ACC112 (cell line): ENCODE results near the gene CENPF.

ENCODE experiments used
- H2AFZ ChIP-seq: fragments of 200-600 bp; sonication (generic); one replicate; pipeline ENCODE4 v1.6.0; 2017; ENCODE audit warnings: antibody characterized with exemption, low read length; ENCODE audit not compliant: unreplicated experiment
- H3K27ac ChIP-seq: fragments of 200-600 bp; sonication (generic); 2 replicates; pipeline ENCODE4 v1.5.1; 2014; ENCODE audit warnings: low read depth, mild to moderate bottlenecking, antibody characterized with exemption, low read length, moderate library complexity
- H3K27me3 ChIP-seq: fragments of 200-600 bp; sonication (generic); 2 replicates; pipeline ENCODE4 v1.6.1; 2014; ENCODE audit warnings: mild to moderate bottlenecking, antibody characterized with exemption, low read length, moderate library complexity, mixed read lengths; ENCODE audit not compliant: insufficient read depth
- H3K36me3 ChIP-seq: fragments of 200-600 bp; sonication (generic); 2 replicates; pipeline ENCODE4 v1.6.1; 2016; ENCODE audit warnings: mild to moderate bottlenecking, antibody characterized with exemption, low read length, moderate library complexity, mixed read lengths; ENCODE audit not compliant: insufficient read depth
- H3K4me1 ChIP-seq: fragments of 200-600 bp; sonication (generic); one replicate; pipeline ENCODE4 v1.6.1; 2016; ENCODE audit warnings: low read length, mixed read lengths; ENCODE audit not compliant: insufficient read depth, unreplicated experiment, control insufficient read depth
- H3K4me3 ChIP-seq: fragments of 200-600 bp; sonication (generic); 2 replicates; pipeline ENCODE4 v1.5.1; 2014; ENCODE audit warnings: mild to moderate bottlenecking, low read depth, low read length
- H3K79me2 ChIP-seq: fragments of 200-600 bp; sonication (generic); one replicate; pipeline ENCODE4 v1.6.0; 2016; ENCODE audit warnings: low read length; ENCODE audit not compliant: control insufficient read depth, unreplicated experiment, insufficient read depth

CENPF gene

GRCh38 chr1:214621236-214621635 lies 18.2 kb downstream of the CENPF start:
- Histone ChIP-seq H3K36me3 (peaks cover 65% of the 10 kb centered on the region), H3K4me3 (no peak overlapping the region), H3K27ac (no peak overlapping the region), H3K79me2 (peaks cover 11% of the 10 kb centered on the region), H3K4me1 (peaks cover 6% of the 10 kb centered on the region), H3K27me3 (no peaks in the 10 kb centered on the region), H2AFZ (no peak overlapping the region)

- Histone ChIP-seq H3K27ac (no peak overlapping the region), H2AFZ (no peak overlapping the region), H3K27me3 (no peaks in the 10 kb centered on the region), H3K4me3 (no peak overlapping the region), H3K36me3 (peaks cover 64% of the 10 kb centered on the region), H3K79me2 (peaks cover 8% of the 10 kb centered on the region), H3K4me1 (peaks cover 6% of the 10 kb centered on the region)
Measured at GRCh38 chr1:214623430-214623829, 20.4 kb downstream of the CENPF start.

- Histone ChIP-seq H3K36me3 (peaks cover 18% of the 10 kb centered on the region), H2AFZ (no peak overlapping the region), H3K4me3 (no peak overlapping the region), H3K27me3 (no peaks in the 10 kb centered on the region), H3K79me2 (peaks cover 3% of the 10 kb centered on the region), H3K4me1 (no peaks in the 10 kb centered on the region), H3K27ac (no peak overlapping the region)
Measured at GRCh38 chr1:214632091-214632490, 29.1 kb downstream of the CENPF start.

- Histone ChIP-seq H3K36me3 (peaks cover 14% of the 10 kb centered on the region), H2AFZ (no peak overlapping the region), H3K4me1 (peaks cover 14% of the 10 kb centered on the region), H3K4me3 (no peak overlapping the region), H3K27ac (no peak overlapping the region), H3K79me2 (peaks cover 3% of the 10 kb centered on the region), H3K27me3 (no peaks in the 10 kb centered on the region)
Measured at GRCh38 chr1:214633686-214634085, 30.7 kb downstream of the CENPF start.

- peaks cover 3% of the 10 kb centered on the region for H3K79me2 ChIP-seq
- H3K4me3 ChIP-seq: no peak overlapping the region
- peaks cover 20% of the 10 kb centered on the region for H3K4me1 ChIP-seq
- no peaks in the 10 kb centered on the region for H3K27me3 ChIP-seq
- H3K36me3 ChIP-seq: peaks cover 8% of the 10 kb centered on the region; the same call in 1 of the 2 replicates
- no peak overlapping the region for H3K27ac ChIP-seq
- H2AFZ ChIP-seq: no peak overlapping the region
Measured at GRCh38 chr1:214634267-214634666, 31.3 kb downstream of the CENPF start.

- Histone ChIP-seq H3K27ac (no peak overlapping the region), H3K79me2 (peaks cover 3% of the 10 kb centered on the region), H3K4me3 (no peak overlapping the region), H2AFZ (no peak overlapping the region), H3K4me1 (peaks cover 21% of the 10 kb centered on the region), H3K27me3 (no peaks in the 10 kb centered on the region), H3K36me3 (peaks cover 11% of the 10 kb centered on the region)
Measured at GRCh38 chr1:214635086-214635485, 32.1 kb downstream of the CENPF start.

GRCh38 chr1:214635506-214635905 lies 32.5 kb downstream of the CENPF start:
- H3K27me3 ChIP-seq: no peaks in the 10 kb centered on the region
- H3K27ac ChIP-seq: no peak overlapping the region
- H3K36me3 ChIP-seq: peaks cover 15% of the 10 kb centered on the region
- H3K4me1 ChIP-seq: peaks cover 21% of the 10 kb centered on the region
- no peak overlapping the region for H3K4me3 ChIP-seq
- peaks cover 3% of the 10 kb centered on the region for H3K79me2 ChIP-seq
- no peak overlapping the region for H2AFZ ChIP-seq

GRCh38 chr1:214636436-214636835 lies 33.4 kb downstream of the CENPF start:
- Histone ChIP-seq H3K27me3 (no peaks in the 10 kb centered on the region), H3K4me3 (no peak overlapping the region), H3K36me3 (peaks cover 9% of the 10 kb centered on the region), H3K4me1 (peaks cover 21% of the 10 kb centered on the region), H2AFZ (no peak overlapping the region), H3K27ac (no peak overlapping the region), H3K79me2 (peaks cover 3% of the 10 kb centered on the region)

- no peak overlapping the region for H2AFZ ChIP-seq
- no peak overlapping the region for H3K4me3 ChIP-seq
- H3K4me1 ChIP-seq: peaks cover 21% of the 10 kb centered on the region
- H3K27ac ChIP-seq: no peak overlapping the region
- H3K27me3 ChIP-seq: no peaks in the 10 kb centered on the region
- H3K79me2 ChIP-seq: peaks cover 3% of the 10 kb centered on the region
- H3K36me3 ChIP-seq: peaks cover 9% of the 10 kb centered on the region
Measured at GRCh38 chr1:214637125-214637524, 34.1 kb downstream of the CENPF start.

GRCh38 chr1:214637722-214638458 lies 34.9 kb downstream of the CENPF start:
- Histone ChIP-seq H3K27me3 (no peaks in the 10 kb centered on the region), H3K4me3 (no peak overlapping the region), H3K79me2 (peaks cover 7% of the 10 kb centered on the region), H3K36me3 (peaks cover 11% of the 10 kb centered on the region), H3K27ac (peak overlapping the region; percentile 20; the same call in 1 of the 2 replicates), H2AFZ (no peak overlapping the region), H3K4me1 (peaks cover 21% of the 10 kb centered on the region)

- no peak overlapping the region; the same call in 1 of the 2 replicates for H3K27ac ChIP-seq
- H3K36me3 ChIP-seq: peaks cover 16% of the 10 kb centered on the region
- H3K79me2 ChIP-seq: peaks cover 8% of the 10 kb centered on the region
- H2AFZ ChIP-seq: no peak overlapping the region
- H3K27me3 ChIP-seq: no peaks in the 10 kb centered on the region
- no peak overlapping the region for H3K4me3 ChIP-seq
- peaks cover 21% of the 10 kb centered on the region for H3K4me1 ChIP-seq
Measured at GRCh38 chr1:214638459-214638807, 35.4 kb downstream of the CENPF start.
